ENCODE results near the gene IRAK4.

IRAK4 gene

GRCh38 chr12:43766291-43766690, 7.5 kb downstream of the IRAK4 start:
- DNase-seq (ENCODE audit: low read depth), result no peak

- no peak for DNase-seq (ENCODE audit: low read depth)
These were observed 17.7 kb downstream of the IRAK4 start for GRCh38 chr12:43776498-43776897.

GRCh38 chr12:43786899-43787693, 28.3 kb downstream of the IRAK4 start:
- DNase-seq (ENCODE audit: low read depth), result no peak

GRCh38 chr12:43789941-43790340, 31.2 kb downstream of the IRAK4 start:
- DNase-seq (ENCODE audit: low read depth), result no peak

- DNase-seq (ENCODE audit: low read depth), result no peak
These were observed 37.0 kb downstream of the IRAK4 start for GRCh38 chr12:43795716-43796280.

GRCh38 chr12:43797561-43798217, 38.9 kb downstream of the IRAK4 start:
- no peak for DNase-seq (ENCODE audit: low read depth)

GRCh38 chr12:43805149-43805859, 46.6 kb downstream of the IRAK4 start:
- DNase-seq (ENCODE audit: low read depth), result no peak

GRCh38 chr12:43805860-43806736, 47.3 kb downstream of the IRAK4 start, which contains the start of gene TWF1:
TWF1 (minus strand) TSS chr12:43806317; CDS start chr12:43806245, 72 bp downstream.
- no peak for DNase-seq (ENCODE audit: low read depth)

- DNase-seq (ENCODE audit: low read depth), result no peak
These were observed 48.0 kb downstream of the IRAK4 start for GRCh38 chr12:43806737-43807072.

- no peak for DNase-seq (ENCODE audit: low read depth)
These were observed 48.6 kb downstream of the IRAK4 start for GRCh38 chr12:43807386-43807785.

GRCh38 chr12:43812057-43812456, 53.3 kb downstream of the IRAK4 start:
- DNase-seq (ENCODE audit: low read depth), result no peak

- DNase-seq (ENCODE audit: low read depth), result no peak
These were observed 54.2 kb downstream of the IRAK4 start for GRCh38 chr12:43812926-43813325.

- no peak for DNase-seq (ENCODE audit: low read depth)
These were observed 56.7 kb downstream of the IRAK4 start for GRCh38 chr12:43815416-43815815.

- no peak for DNase-seq (ENCODE audit: low read depth)
These were observed 57.4 kb downstream of the IRAK4 start for GRCh38 chr12:43816168-43816567.

- DNase-seq (ENCODE audit: low read depth), result no peak
These were observed 65.5 kb downstream of the IRAK4 start for GRCh38 chr12:43824207-43824775.

GRCh38 chr12:43826681-43827080, 67.9 kb downstream of the IRAK4 start:
- no peak for DNase-seq (ENCODE audit: low read depth)

GRCh38 chr12:43827093-43827492, 68.3 kb downstream of the IRAK4 start:
- no peak for DNase-seq (ENCODE audit: low read depth)

- DNase-seq (ENCODE audit: low read depth), result no peak
These were observed 73.9 kb downstream of the IRAK4 start for GRCh38 chr12:43832463-43833168.

GRCh38 chr12:43835264-43835655, 76.5 kb downstream of the IRAK4 start:
- DNase-seq (ENCODE audit: low read depth), result no peak

GRCh38 chr12:43835656-43836474, 77.1 kb downstream of the IRAK4 start, which contains the start of gene TMEM117:
TMEM117 (plus strand) TSS chr12:43836081.
- DNase-seq (ENCODE audit: low read depth), result peak; percentile 31

Data from GM04503 (cell line).